Kidney tubule cell (primary cell): ENCODE results near the gene CTXN1.
A peak's percentile ranks its signal among the peaks of the same experiment; 100 is the strongest.
"Not testable (repeated sequence)": the region's sequence is repeated elsewhere in the genome, so short reads cannot be mapped to it uniquely, and the experiment has no call there.

Experiments used
- DNase-seq: peaks from one replicate; pipeline ENCODE4 v3.0.0-alpha.2; 2018; ENCODE audit warnings: low spot score

Gene CTXN1

GRCh38 chr19:7926021-7926726 is at the start of gene CTXN1:
Gene CTXN1, minus strand, starts transcription at chr19:7926135. Its CDS starts 597 bp downstream, at chr19:7925538.
- DNase-seq: peak; percentile 65

GRCh38 chr19:7975037-7975436 is 49.1 kb upstream of the CTXN1 start:
- no peak for DNase-seq

- DNase-seq: no peak
These were observed 47.9 kb upstream of the CTXN1 start for GRCh38 chr19:7973883-7974282.

GRCh38 chr19:7971553-7972520 is 45.9 kb upstream of the CTXN1 start:
- DNase-seq: no peak

DNA sequence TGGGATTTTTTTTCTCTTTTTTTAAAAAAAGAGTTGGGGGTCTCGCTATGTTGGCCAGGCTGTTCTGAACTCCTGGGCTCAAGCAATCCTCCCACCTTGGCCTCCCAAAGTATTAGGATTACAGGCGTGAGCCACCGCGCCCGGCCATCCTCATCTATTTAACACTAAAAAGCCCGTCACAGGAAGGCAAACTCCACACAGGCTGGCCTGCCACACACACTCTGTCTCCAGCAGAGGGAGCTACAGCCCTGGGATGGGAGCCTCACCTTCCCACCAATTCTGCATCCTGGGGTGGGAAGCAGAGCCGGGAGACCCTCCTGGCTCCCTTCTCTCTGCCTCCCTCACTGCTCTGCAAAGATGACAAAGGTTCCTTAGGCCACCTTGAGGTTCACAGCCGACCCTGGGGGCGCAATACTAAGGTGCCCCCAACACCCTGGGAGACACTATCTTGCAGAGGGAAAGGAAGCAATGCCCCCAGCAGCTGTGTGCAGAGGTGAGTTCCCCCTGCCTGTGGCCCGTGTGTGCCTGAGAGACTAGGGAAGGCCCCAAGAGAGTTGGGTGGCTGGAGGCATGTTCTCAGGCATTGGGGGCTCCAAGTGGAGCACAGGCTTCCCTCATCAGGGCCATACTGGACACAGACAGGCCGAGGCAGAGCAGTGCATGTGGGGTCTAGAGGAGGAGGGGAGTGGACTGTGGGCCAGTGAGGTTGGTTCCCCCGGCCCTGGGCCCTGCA is 44.9 kb upstream of the CTXN1 start:
- peak; percentile 51 for DNase-seq

GRCh38 chr19:7969555-7969939 is 43.6 kb upstream of the CTXN1 start:
- DNase-seq: no peak

- DNase-seq: no peak
These were observed 43.0 kb upstream of the CTXN1 start for GRCh38 chr19:7968796-7969554.

- no peak for DNase-seq
These were observed 42.3 kb upstream of the CTXN1 start for GRCh38 chr19:7968008-7968795.

DNA sequence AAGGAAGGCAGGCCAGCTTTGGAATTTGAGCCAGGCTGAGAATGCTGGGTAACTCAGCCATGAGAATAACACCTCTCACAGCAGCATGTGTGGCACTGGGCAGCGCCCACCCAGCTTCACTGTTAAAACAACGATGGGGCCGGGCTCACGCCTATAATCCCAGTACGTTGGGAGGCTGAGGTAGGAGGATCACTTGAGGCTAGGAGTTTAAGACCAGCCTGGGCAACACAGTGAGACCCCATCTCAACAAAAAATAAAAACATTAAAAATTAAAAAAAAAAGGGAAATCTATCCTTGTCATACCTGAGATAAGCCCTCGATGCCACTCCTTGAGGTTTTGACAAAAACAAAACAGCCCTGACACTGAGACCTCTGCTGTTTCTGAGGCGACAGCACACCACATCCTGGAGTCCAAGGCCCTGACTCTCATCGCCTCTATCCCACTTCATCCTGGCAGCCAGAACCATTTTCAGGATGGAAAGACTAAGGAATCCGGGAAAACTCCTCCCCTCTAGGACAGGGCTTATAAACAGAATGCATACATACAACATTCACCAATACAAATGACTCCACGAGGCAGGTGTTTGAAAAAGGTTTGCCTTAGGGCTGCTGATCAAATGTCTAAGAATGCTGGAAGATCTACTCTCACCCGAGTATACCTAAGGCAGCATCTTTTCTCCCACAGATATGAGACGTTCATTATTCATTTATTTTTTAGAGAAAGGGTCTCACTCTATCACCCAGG is 40.2 kb upstream of the CTXN1 start:
- no peak for DNase-seq

GRCh38 chr19:7965259-7965841 is 39.4 kb upstream of the CTXN1 start:
- DNase-seq: no peak

- no peak for DNase-seq
These were observed 37.6 kb upstream of the CTXN1 start for GRCh38 chr19:7963566-7963965.

- DNase-seq: no peak
These were observed 36.8 kb upstream of the CTXN1 start for GRCh38 chr19:7962644-7963268.

DNA sequence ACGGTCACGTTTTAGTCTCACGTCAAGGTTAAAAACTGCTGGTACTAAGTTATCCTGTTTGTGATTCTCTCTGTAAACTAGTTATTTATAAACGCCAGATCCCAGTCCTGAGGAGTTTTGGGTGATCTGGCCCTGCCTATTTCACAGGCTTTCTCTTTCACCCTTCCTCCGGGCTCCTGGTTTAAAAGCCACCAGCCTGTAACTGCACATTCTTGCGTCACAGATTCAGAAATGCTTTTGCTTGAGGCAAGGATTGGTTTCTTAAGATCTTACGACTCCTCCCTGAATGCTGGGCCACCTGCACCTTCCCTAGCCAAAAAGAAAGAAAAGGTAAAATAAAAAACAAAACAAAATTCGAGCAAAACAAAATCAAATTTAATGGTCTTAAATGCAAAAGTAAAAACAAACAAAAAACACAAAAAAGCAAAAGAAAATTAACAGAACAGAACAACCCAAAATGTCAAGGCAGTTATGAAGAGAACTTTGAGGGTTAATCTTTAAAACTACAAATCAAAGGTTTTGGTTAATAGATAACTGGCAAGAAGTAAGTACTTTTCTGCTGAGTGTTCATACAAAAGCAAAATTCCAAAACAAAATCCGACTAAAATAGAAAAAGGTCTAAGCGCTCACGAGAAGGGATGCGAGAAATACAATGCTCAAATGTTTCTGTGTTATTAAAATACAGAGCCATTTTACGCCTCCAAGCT is 36.1 kb upstream of the CTXN1 start:
- DNase-seq: peak; percentile 53

- not testable (repeated sequence) for DNase-seq
These were observed 35.1 kb upstream of the CTXN1 start for GRCh38 chr19:7961082-7961481.

- DNase-seq: no peak
These were observed 33.3 kb upstream of the CTXN1 start for GRCh38 chr19:7959211-7959610.

DNA sequence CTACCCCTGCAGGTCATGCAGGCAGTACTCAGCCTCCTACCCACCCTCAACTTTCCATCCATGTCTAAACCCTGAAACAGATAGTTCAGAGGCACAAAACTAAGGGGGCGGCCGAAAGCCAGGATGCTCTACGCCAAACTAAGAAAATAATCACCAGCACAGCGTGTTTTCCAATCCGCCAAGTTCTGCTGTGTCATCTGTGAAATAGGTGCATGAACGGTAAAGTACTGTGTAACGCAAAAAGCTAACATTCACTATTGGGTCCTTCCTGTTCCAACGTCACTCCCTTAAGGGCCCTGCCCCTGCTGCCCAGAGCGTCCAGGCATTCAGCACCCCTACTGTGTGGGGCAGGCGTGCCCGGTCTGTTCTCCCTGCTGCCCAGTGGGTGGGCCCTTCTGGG is 29.8 kb upstream of the CTXN1 start:
- DNase-seq: no peak

- DNase-seq: no peak
These were observed 27.6 kb upstream of the CTXN1 start for GRCh38 chr19:7953576-7953975.

- DNase-seq: peak; percentile 60
These were observed 27.1 kb upstream of the CTXN1 start for GRCh38 chr19:7953060-7953459.

DNA sequence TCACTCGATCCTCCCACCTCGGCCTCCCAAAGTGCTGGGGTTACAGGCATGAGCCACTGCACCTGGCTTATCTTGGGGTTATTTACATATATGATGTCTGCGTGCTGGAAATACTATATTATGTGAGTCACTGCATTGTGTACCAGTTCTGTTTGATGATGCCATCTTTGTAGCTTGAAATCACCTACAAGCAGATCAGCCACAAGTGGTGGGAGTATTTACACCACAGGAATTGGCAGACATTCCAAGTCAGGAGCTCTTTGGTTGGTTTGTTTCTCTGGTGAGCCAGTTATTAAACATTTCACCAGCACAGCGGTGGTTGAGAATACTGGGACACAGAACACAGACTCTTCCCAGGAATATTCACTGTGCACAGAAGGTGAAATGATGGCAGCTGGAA is 22.0 kb upstream of the CTXN1 start:
- peak; percentile 22 for DNase-seq
